Hepatocyte (in vitro differentiated cells): ENCODE measurements around the gene TMEM143.

ENCODE experiments used
- EZH2phosphoT487 ChIP-seq: fragments of 200-600 bp; sonication (generic); IDR thresholded peaks from one replicate; pipeline ENCODE4 v1.6.1; 2018; ENCODE audit warnings: antibody characterized with exemption, mild to moderate bottlenecking, low read depth, moderate library complexity; ENCODE audit not compliant: unreplicated experiment, severe bottlenecking
- TF ChIP-seq, protein P1 (sequence below): fragments of 200-600 bp; sonication (generic); IDR thresholded peaks from 2 replicates; pipeline ENCODE4 v1.5.1; 2016; ENCODE audit warnings: antibody characterized with exemption, mild to moderate bottlenecking; ENCODE audit not compliant: poor library complexity

DNA sequence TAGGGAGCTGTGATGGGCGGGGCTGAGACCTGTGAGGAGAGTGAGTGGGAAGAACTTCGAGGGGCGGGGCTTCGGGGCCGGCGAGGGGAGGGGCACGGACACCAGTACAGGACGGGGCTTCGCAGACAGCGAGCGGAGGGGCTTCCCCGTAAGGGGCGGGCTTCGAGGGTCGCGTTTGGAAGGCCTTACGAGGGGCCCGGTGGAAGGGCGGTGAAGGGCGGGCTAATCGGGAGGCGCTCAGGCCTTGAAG lies 42.4 kb downstream of the TMEM143 start:
- TF ChIP-seq, protein P1, sequence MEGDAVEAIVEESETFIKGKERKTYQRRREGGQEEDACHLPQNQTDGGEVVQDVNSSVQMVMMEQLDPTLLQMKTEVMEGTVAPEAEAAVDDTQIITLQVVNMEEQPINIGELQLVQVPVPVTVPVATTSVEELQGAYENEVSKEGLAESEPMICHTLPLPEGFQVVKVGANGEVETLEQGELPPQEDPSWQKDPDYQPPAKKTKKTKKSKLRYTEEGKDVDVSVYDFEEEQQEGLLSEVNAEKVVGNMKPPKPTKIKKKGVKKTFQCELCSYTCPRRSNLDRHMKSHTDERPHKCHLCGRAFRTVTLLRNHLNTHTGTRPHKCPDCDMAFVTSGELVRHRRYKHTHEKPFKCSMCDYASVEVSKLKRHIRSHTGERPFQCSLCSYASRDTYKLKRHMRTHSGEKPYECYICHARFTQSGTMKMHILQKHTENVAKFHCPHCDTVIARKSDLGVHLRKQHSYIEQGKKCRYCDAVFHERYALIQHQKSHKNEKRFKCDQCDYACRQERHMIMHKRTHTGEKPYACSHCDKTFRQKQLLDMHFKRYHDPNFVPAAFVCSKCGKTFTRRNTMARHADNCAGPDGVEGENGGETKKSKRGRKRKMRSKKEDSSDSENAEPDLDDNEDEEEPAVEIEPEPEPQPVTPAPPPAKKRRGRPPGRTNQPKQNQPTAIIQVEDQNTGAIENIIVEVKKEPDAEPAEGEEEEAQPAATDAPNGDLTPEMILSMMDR: no peak
- no peak for TF ChIP-seq EZH2phosphoT487
